PC-3 (cell line): ENCODE results near the gene MIOX. TPM values are rescaled to one million over a fixed set of nuclear protein-coding genes. Genes with fewer than 3 reads are reported as not detected.

Experiments
- ATAC-seq: fragments of 200-7000 bp; cut with Tn5 transposase; 2 replicates; pipeline ENCODE4 v1.9.1; 2020; ENCODE audit warnings: mild to moderate bottlenecking, moderate library complexity
- BruUV-seq: library from RNA; stranded (reverse); fragments of 400-500 nt; replicated peaks from 2 replicates; lab custom pipeline; 2021; lab: Mats Ljungman, UMichigan
- CTCF ChIA-PET: fragments of 300-600 bp; sonication (Branson Sonifier 250); formaldehyde crosslinking; loops from one replicate; lab custom pipeline; 2022; ENCODE audit warnings: antibody characterized with exemption; lab: Charles Lee
- POLR2A ChIA-PET: fragments of 300-600 bp; sonication (Branson Sonifier 250); formaldehyde crosslinking; loops from one replicate; lab custom pipeline; 2022; ENCODE audit warnings: antibody characterized with exemption; ENCODE audit not compliant: unreplicated experiment; lab: Charles Lee
- DNase-seq: peaks from one replicate; pipeline ENCODE4 v3.0.0-alpha.2; 2015
- H2AFZ ChIP-seq: fragments of 300-600 bp; sonication (generic); 2 replicates; pipeline ENCODE4 v1.6.0; 2016; ENCODE audit warnings: antibody characterized with exemption, low read length
- H3F3A ChIP-seq: fragments of 300-600 bp; sonication (generic); one replicate; pipeline ENCODE4 v1.6.0; 2017; ENCODE audit warnings: antibody characterized with exemption, low read length, control low read depth, mild to moderate bottlenecking; ENCODE audit not compliant: unreplicated experiment
- H3K27ac ChIP-seq: fragments of 300-600 bp; sonication (generic); 2 replicates; pipeline ENCODE4 v1.5.1; 2016; ENCODE audit warnings: mild to moderate bottlenecking, low read length
- H3K27me3 ChIP-seq: fragments of 300-600 bp; sonication (generic); 2 replicates; pipeline ENCODE4 v1.6.1; 2016; ENCODE audit warnings: low read length, mixed read lengths
- H3K36me3 ChIP-seq: fragments of 300-600 bp; sonication (generic); 2 replicates; pipeline ENCODE4 v1.6.1; 2016; ENCODE audit warnings: low read depth, mixed run types, low read length, mixed read lengths
- H3K4me1 ChIP-seq: fragments of 300-600 bp; sonication (generic); 2 replicates; pipeline ENCODE4 v1.5.1; 2016; ENCODE audit warnings: low read length; ENCODE audit not compliant: insufficient read depth
- H3K4me2 ChIP-seq: fragments of 300-600 bp; sonication (generic); 2 replicates; pipeline ENCODE4 v1.6.0; 2016; ENCODE audit warnings: low read length
- H3K4me3 ChIP-seq: fragments of 300-600 bp; sonication (generic); 2 replicates; pipeline ENCODE4 v1.5.1; 2016; ENCODE audit warnings: mild to moderate bottlenecking, low read length, mixed read lengths
- H3K79me2 ChIP-seq: fragments of 300-600 bp; sonication (generic); 2 replicates; pipeline ENCODE4 v1.6.1; 2017; ENCODE audit warnings: low read length, mixed read lengths
- H3K9ac ChIP-seq: fragments of 300-600 bp; sonication (generic); 2 replicates; pipeline ENCODE4 v1.6.0; 2016; ENCODE audit warnings: mild to moderate bottlenecking, low read length
- H3K9me2 ChIP-seq: fragments of 300-600 bp; sonication (generic); replicated peaks from 2 replicates; pipeline ENCODE4 v1.6.1; 2016; ENCODE audit warnings: mixed run types, low read length, mixed read lengths
- H3K9me3 ChIP-seq: fragments of 300-600 bp; sonication (generic); 2 replicates; pipeline ENCODE4 v1.6.1; 2016; ENCODE audit warnings: low read length, mixed read lengths
- H4K20me1 ChIP-seq: fragments of 300-600 bp; sonication (generic); 2 replicates; pipeline ENCODE4 v1.6.1; 2016; ENCODE audit warnings: low read length, mixed read lengths
- CTCF ChIP-seq: fragments of 300-600 bp; sonication (generic); conservative IDR thresholded peaks from 2 replicates; pipeline ENCODE4 v1.5.1; 2017; ENCODE audit warnings: antibody characterized with exemption, low read depth, mild to moderate bottlenecking, low read length
- EZH2 ChIP-seq: fragments of 300-600 bp; sonication (generic); IDR thresholded peaks from one replicate; pipeline ENCODE4 v1.6.1; 2017; ENCODE audit warnings: antibody characterized with exemption, mild to moderate bottlenecking, low read length; ENCODE audit not compliant: unreplicated experiment
- EZH2phosphoT487 ChIP-seq: fragments of 300-600 bp; sonication (generic); IDR thresholded peaks from 2 replicates; pipeline ENCODE4 v1.6.1; 2018; ENCODE audit warnings: mild to moderate bottlenecking, antibody characterized with exemption, low read length, borderline replicate concordance
- intact Hi-C: fragments of 100-400 bp; cut with micrococcal nuclease; formaldehyde crosslinking; loops from 2 replicates; pipeline ENCODE4 v1.9.0; 2023
- total RNA-seq: library from RNA; depleted of rRNA; stranded (reverse); fragments of >200 nt; gene quantifications from 2 replicates; pipeline ENCODE4 v1.2.3, GENCODE V29; 2014

The MIOX gene
- total RNA-seq, 1 experiment from 2014 or later = not detected

GRCh38 chr22:50471197-50471847 is 15.3 kb upstream of the MIOX start:
- BruUV-seq = no TSS peak
- H3K27ac ChIP-seq = no peak overlapping the region
- H3K4me2 ChIP-seq = no peak overlapping the region
- H3K9ac ChIP-seq = no peak overlapping the region
- POLR2A ChIA-PET = no interaction called here
- peaks cover 48% of the 10 kb centered on the region for H4K20me1 ChIP-seq
- H2AFZ ChIP-seq = no peak overlapping the region
- H3K36me3 ChIP-seq = no peaks in the 10 kb centered on the region; the same call in none of the 2 replicates
- no peaks in the 10 kb centered on the region for H3K27me3 ChIP-seq
- intact Hi-C loops = no loop called here
- no peak for DNase-seq
- H3K9me2 ChIP-seq = no peaks in the 10 kb centered on the region
- CTCF ChIA-PET = interaction anchor here (0.6 kb wide), 1 partner anchor 54 kb away, joined by 3 read pairs; the partner anchor contains the start of gene SCO2
- no peaks in the 10 kb centered on the region for H3K9me3 ChIP-seq
- peaks cover 58% of the 10 kb centered on the region for H3K79me2 ChIP-seq
- ATAC-seq = no peak
- TF ChIP-seq EZH2 (no peak), EZH2phosphoT487 (no peak), CTCF (no peak)
- peaks cover 32% of the 10 kb centered on the region for H3K4me1 ChIP-seq
- H3K4me3 ChIP-seq = no peak overlapping the region
- H3F3A ChIP-seq = no peaks in the 10 kb centered on the region

GRCh38 chr22:50471962-50472361 is 14.7 kb upstream of the MIOX start:
- Histone ChIP-seq H3K4me1 (peaks cover 32% of the 10 kb centered on the region), H2AFZ (no peak overlapping the region), H4K20me1 (peaks cover 48% of the 10 kb centered on the region), H3K79me2 (peaks cover 58% of the 10 kb centered on the region), H3K4me2 (no peak overlapping the region), H3K27me3 (no peaks in the 10 kb centered on the region), H3K27ac (no peak overlapping the region), H3K9me3 (no peaks in the 10 kb centered on the region), H3F3A (no peaks in the 10 kb centered on the region), H3K9ac (no peak overlapping the region), H3K36me3 (no peaks in the 10 kb centered on the region; the same call in none of the 2 replicates), H3K4me3 (no peak overlapping the region), H3K9me2 (no peaks in the 10 kb centered on the region)
- DNase-seq (no peak), ATAC-seq (no peak)
- BruUV-seq = no TSS peak
- TF ChIP-seq EZH2 (no peak), EZH2phosphoT487 (no peak), CTCF (no peak)
- ChIA-PET CTCF (no interaction called here), POLR2A (no interaction called here)
- intact Hi-C loops = no loop called here

GRCh38 chr22:50473088-50473487 is 13.6 kb upstream of the MIOX start:
- Histone ChIP-seq H3K4me2 (peak overlapping the region; percentile 96), H4K20me1 (peaks cover 48% of the 10 kb centered on the region), H3K9ac (no peak overlapping the region), H3K4me3 (peak overlapping the region; percentile 84), H3K36me3 (no peaks in the 10 kb centered on the region; the same call in 1 of the 2 replicates), H3K9me3 (no peaks in the 10 kb centered on the region), H3K4me1 (peaks cover 32% of the 10 kb centered on the region), H3F3A (no peaks in the 10 kb centered on the region), H3K27me3 (no peaks in the 10 kb centered on the region), H3K27ac (no peak overlapping the region), H2AFZ (no peak overlapping the region), H3K79me2 (peaks cover 58% of the 10 kb centered on the region), H3K9me2 (no peaks in the 10 kb centered on the region)
- TF ChIP-seq CTCF = peak; percentile 55; the same call in 1 of the 2 replicates
- TF ChIP-seq EZH2phosphoT487 = no peak
- no peak for TF ChIP-seq EZH2
- intact Hi-C loops = no loop called here
- peak; percentile 36 for DNase-seq
- BruUV-seq = no TSS peak
- ChIA-PET POLR2A (interaction anchor here (0.6 kb wide), 1 partner anchor 127 kb away, joined by 3 read pairs; no protein-coding TSS in a partner anchor), CTCF (interaction anchor here (1.0 kb wide), 1 partner anchor 35 kb away, joined by 5 read pairs; the partner anchor contains the start of genes LMF2 and NCAPH2)
- ATAC-seq = no peak
